AG04449 (cell line): ENCODE measurements around the gene CAPZB.

Source experiments
- CTCF ChIA-PET: fragments of 350-600 bp; formaldehyde crosslinking; extraction: SDS; loops from one replicate; lab custom pipeline; 2021; ENCODE audit warnings: antibody characterized with exemption; lab: Yijun Ruan, JAX
- POLR2A ChIA-PET: fragments of 400-600, 350-600 bp; formaldehyde crosslinking; extraction: SDS; loops from one replicate; lab custom pipeline; 2020; ENCODE audit warnings: antibody characterized with exemption, inconsistent platforms; lab: Yijun Ruan, JAX
- DNase-seq: peaks from one replicate; pipeline ENCODE4 v3.0.0-alpha.2; 2010; ENCODE audit warnings: low read depth, low spot score
- H3K4me3 ChIP-seq: 2 replicates; pipeline ENCODE4 v1.5.1; 2011; ENCODE audit warnings: low read depth, mild to moderate bottlenecking, control low read depth, low read length
- CTCF ChIP-seq: IDR thresholded peaks from one replicate; pipeline ENCODE4 v1.5.1; 2011; ENCODE audit warnings: mild to moderate bottlenecking, moderate library complexity, low read length, control low read depth, inconsistent platforms; ENCODE audit not compliant: insufficient read depth; ENCODE audit errors: missing control alignments

Gene CAPZB

DNA sequence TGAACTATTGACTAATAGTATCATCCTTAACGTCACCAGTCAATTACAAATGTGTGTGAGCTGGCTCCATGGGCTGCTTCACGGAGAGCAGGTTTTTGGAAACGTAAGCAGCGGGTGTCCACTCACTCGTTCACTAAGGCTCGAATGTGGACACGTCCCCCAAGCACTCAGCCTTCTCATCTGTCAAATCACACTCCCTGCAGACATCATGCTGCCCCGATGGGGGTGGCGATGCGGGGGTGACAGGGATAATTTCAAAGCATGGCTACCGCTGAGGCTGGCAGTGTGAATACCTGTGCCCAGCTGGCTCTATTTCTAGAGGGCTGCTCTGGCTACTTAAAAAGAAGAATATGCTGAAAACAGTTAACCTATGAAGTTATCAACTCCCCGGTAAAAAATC is 71.3 kb downstream of the CAPZB start:
- TF ChIP-seq CTCF: no peak
- H3K4me3 ChIP-seq: no peak overlapping the region
- ChIA-PET POLR2A (no interaction called here), CTCF (interaction anchor here (1.2 to 1.4 kb wide), 4 partner anchors 10 to 246 kb away, joined by 3 to 5 read pairs (median 4); no protein-coding TSS in a partner anchor)
- DNase-seq: no peak

DNA sequence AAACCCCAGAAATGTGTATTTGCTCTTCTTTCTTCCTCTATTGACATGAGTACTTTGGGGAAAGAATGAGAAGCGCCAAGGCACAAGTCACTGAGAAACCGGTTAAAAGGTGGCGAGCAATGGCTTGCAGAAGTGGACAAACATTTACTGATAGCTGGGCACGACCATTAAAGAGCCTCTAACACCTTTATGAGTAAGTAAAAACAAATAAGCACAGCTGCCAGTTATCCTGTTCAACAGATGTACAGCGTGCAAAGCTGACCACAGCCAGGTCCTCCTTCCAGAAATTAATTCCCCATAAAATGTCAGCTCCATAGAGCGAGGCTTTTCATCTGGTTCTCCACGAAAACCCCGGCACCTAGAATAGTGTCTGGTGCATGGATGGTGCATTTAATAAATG is 72.7 kb downstream of the CAPZB start:
- ChIA-PET CTCF (interaction anchor here (1.2 to 3.4 kb wide), 5 partner anchors 11 to 249 kb away, joined by 3 to 19 read pairs (median 3); no protein-coding TSS in a partner anchor), POLR2A (no interaction called here)
- no peak overlapping the region for H3K4me3 ChIP-seq
- no peak for TF ChIP-seq CTCF
- no peak for DNase-seq

GRCh38 chr1:19411612-19412011 is 73.7 kb downstream of the CAPZB start:
- H3K4me3 ChIP-seq: no peak overlapping the region
- TF ChIP-seq CTCF: no peak
- ChIA-PET POLR2A (no interaction called here), CTCF (interaction anchor here (1.2 to 3.4 kb wide), 5 partner anchors 10 to 250 kb away, joined by 3 to 19 read pairs (median 3); no protein-coding TSS in a partner anchor)
- DNase-seq: no peak

- ChIA-PET POLR2A (no interaction called here), CTCF (interaction anchor here (0.8 to 3.4 kb wide), 6 partner anchors 9 to 250 kb away, joined by 3 to 19 read pairs (median 5); no protein-coding TSS in a partner anchor)
- no peak overlapping the region for H3K4me3 ChIP-seq
- no peak for TF ChIP-seq CTCF
- DNase-seq: no peak
Observed at GRCh38 chr1:19410393-19410792, 74.9 kb downstream of the CAPZB start.

DNA sequence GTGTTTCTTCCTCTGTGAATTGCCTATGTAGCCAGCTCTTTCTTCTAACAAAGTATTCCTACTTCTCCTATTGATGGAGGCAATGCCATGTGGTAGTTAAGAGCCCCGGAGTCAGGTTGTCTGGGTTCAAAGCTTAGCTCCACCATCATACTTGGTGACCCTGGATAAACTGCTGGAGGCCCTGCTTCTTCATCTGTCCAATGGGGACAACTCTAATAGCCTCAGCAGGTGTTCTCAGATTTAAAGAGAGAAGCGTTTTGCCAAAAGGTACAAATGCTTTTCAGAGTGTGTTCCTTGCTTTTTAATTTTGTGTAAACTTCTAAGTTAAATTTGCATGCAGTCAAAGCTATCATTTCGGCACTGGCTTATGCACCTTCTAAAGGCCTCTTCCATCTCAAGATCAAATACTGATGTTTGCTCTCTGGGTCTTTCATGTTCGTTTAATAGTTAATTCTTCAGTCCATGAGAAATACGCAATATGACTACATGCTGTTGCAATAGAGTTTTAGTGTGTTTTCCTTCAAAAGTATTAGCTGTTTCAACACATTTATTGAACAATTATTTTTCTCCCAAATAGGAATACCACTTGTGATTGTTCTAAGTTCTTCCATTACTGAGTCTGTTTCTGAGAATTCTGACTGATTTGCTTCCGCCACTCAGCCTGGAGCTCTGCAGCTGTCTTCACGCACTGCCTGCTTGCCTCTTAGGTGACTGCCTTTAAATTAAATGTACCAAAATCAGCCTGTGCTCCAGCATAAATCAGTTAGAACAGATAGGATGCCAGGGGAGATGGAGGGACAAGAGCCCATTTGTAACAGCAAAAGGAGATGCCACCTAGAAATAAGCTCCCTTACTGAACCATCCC is 75.6 kb downstream of the CAPZB start:
- CTCF ChIA-PET: interaction anchor here (0.8 to 3.4 kb wide), 8 partner anchors 8 to 251 kb away, joined by 3 to 19 read pairs (median 6); no protein-coding TSS in a partner anchor
- no peak overlapping the region for H3K4me3 ChIP-seq
- DNase-seq: no peak
- POLR2A ChIA-PET: no interaction called here
- TF ChIP-seq CTCF: no peak

- ChIA-PET CTCF (interaction anchor here (0.7 to 3.1 kb wide), 5 partner anchors 9 to 15 kb away, joined by 3 to 12 read pairs (median 3); no protein-coding TSS in a partner anchor), POLR2A (no interaction called here)
Observed at GRCh38 chr1:19407494-19408096, 77.7 kb downstream of the CAPZB start.

More at GRCh38 chr1:19407494-19408096, 77.7 kb downstream of the CAPZB start:
- no peak for TF ChIP-seq CTCF
- DNase-seq: no peak
- no peak overlapping the region for H3K4me3 ChIP-seq
